Retinal pigment epithelial cell (primary cell): Measurements from ENCODE around the gene ANKRD52.

Source experiments
- DNase-seq: peaks from one replicate; pipeline ENCODE4 v3.0.0-alpha.2; 2010; ENCODE audit warnings: low read depth
- H3K4me3 ChIP-seq: 2 replicates; pipeline ENCODE4 v1.5.1; 2011; ENCODE audit warnings: mild to moderate bottlenecking, low read length, control low read depth, moderate library complexity
- CTCF ChIP-seq: conservative IDR thresholded peaks from 2 replicates; pipeline ENCODE4 v1.5.1; 2011; ENCODE audit warnings: low read depth, low read length, control low read depth, inconsistent platforms

Gene ANKRD52

DNA sequence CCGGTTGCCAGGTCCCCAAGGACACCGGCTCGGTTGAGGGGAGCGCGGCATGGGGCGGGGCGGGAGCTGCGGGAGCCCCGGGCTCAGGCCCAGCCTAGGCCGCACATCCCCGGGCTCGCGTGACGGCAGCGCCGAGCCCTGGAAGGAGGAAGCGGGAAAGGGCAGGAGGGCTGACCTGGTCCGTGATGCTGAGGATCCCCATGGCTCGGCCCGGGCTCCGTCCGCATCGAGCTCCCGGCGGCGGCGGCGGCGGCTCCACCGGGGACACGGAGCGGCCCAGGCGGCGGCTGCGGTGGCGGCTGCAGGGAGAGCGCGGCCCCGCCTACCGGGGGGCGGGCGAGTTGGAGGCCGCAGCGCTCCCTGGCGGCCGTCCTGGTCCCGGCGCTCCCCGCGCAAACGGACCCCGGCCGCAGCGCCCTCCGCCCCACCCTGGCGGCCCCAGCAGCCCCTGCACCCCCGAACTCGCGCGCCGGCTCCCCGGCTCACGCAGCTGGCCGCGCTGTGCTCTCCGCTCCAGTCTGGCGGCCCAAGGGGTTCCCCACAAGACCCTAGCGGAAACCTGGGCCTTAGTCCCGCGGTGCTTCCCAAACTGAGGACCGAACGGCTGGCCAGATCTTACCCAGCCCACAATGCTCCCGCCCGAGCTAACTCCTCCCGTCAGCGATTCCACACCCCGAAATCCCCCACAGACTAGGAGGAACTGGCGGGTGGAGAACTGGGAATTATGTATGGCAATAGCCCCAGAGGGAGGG is at the start of gene ANKRD52:
ANKRD52 (minus strand) TSS at position 317 of the 752 bp plus-strand sequence; CDS start at position 202, 115 bp downstream.
- DNase-seq = no peak
- peak within 1 kb of the TSS; percentile 85 for H3K4me3 ChIP-seq
- TF ChIP-seq CTCF = peak; percentile 43

DNA sequence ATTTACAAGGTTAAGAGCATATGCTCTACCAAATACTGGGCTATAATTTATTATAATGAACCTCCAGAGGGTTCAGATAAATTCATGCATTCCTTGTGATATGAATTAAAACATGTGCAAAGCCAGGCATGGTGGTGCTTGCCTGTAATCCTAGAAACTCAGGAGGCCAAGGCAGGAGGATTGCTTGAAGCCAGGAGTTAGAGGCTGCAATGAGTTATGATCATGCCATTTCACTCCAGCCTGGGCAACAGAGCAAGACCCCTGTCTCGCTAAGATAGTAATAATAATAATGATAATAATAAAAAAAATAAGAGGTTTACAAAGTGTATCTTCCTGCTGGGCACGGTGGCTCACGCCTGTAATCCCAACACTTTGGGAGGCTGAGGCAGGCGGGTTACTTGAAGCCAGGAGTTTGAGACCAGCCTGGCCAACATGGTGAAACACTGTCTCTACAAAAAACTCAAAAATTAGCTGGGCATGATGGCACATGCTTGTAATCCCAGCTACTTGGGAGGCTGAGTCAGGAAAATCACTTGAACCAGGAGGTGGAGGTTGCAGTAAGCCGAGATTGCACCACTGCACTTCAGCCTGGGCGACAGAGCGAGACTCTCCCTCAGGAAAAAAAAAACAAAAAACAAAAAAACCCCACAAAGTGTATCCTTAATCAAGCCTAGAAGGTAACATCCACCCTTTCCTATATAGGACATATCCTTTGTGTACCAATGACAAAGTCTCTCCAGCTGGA is 49.2 kb upstream of the ANKRD52 start:
- no peak for TF ChIP-seq CTCF
- no peak for DNase-seq
- no peak overlapping the region for H3K4me3 ChIP-seq

- TF ChIP-seq CTCF = no peak
- DNase-seq = no peak
Observed at GRCh38 chr12:56304872-56305590, 46.8 kb upstream of the ANKRD52 start.

DNA sequence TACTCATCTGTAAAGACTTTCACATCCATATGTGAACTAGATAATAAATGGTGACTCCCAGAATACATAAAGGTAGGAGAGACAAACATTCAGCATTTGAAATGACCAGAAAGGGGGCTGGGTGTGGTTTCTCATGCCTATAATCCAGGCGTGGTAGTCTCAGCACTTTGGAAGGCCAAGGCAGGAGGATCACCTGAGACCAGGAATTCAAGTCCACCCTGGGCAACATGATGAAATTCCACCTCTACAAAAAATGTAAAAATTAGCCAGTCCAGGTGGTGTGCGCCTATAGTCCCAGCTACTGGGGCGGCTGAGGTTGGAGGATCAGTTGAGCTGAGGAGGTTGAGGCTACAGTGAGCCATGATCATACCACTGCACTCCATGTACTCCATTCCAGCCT is 46.1 kb upstream of the ANKRD52 start:
- no peak for TF ChIP-seq CTCF
- no peak for DNase-seq
- no peak overlapping the region for H3K4me3 ChIP-seq

More at GRCh38 chr12:56304872-56305590, 46.8 kb upstream of the ANKRD52 start:
- no peak overlapping the region for H3K4me3 ChIP-seq

GRCh38 chr12:56300644-56301464 is 42.7 kb upstream of the ANKRD52 start:
- H3K4me3 ChIP-seq = peak overlapping the region; percentile 59
- DNase-seq = no peak
- TF ChIP-seq CTCF = no peak

DNA sequence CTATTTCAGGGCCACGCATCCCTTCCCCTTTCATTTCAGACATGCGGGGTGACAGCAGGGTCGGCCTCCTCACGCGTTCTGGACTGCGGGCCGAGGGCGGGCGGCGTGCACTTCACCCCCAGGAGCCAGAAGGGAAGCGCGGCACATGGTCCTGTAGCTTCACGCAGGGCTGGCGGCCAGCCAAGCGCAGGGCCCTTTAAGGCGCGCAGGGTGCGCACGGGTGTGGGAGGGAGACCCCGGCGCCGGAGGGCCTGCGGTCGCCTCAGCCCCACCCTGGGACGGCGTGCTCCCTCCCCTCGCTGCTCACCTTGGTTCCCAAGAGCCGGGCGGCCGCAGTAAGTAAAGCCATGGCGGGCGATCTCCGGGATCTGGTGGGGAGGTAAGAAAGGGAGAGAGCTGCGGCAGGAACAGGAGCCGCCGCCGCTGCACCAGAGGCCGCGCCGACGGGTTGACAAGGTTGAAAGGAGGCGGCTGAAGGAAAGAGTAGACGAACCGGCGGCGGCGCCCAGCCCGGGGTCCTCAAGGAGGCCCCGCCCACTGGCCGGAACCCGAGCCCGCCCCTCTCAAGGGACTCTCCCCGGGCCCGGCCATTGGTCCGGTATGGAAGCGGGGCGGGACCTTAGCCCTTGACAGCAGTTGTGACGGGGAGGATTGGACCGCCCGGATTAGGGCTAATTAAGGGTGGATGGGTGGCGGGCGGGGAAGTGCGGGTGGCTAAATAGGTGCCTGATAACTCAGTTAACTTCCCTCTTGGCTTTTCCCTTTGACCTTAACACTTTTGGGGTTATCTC is 41.9 kb upstream of the ANKRD52 start, which contains the start of gene CS:
CS (minus strand) TSS at position 478 of the 791 bp plus-strand sequence; CDS start at position 349, 129 bp downstream.
- no peak for TF ChIP-seq CTCF
- peak within 1 kb of the TSS; percentile 78 for H3K4me3 ChIP-seq
- peak; percentile 92 for DNase-seq
